Endometrium (tissue), 2 donors: ENCODE measurements around the gene PHF10.

ENCODE experiments used
- FAIRE-seq: peaks from 2 replicates; lab custom pipeline; 2012; peaks lifted over from hg19 to GRCh38; lab: Jason Lieb, UNC
- donor health status: control.
- donor health status: control.

Gene PHF10

GRCh38 chr6:169677096-169677495 is 47.2 kb downstream of the PHF10 start:
- no peak for FAIRE-seq

- FAIRE-seq: no peak
These were observed 49.3 kb downstream of the PHF10 start for GRCh38 chr6:169675011-169675410.

GRCh38 chr6:169671563-169671962 is 52.7 kb downstream of the PHF10 start:
- no peak for FAIRE-seq

- no peak for FAIRE-seq
These were observed 54.4 kb downstream of the PHF10 start for GRCh38 chr6:169669889-169670288.

- FAIRE-seq: no peak
These were observed 55.2 kb downstream of the PHF10 start for GRCh38 chr6:169669147-169669546.

GRCh38 chr6:169668203-169668847 is 56.0 kb downstream of the PHF10 start:
- FAIRE-seq: no peak

GRCh38 chr6:169667716-169668115 is 56.6 kb downstream of the PHF10 start:
- FAIRE-seq: no peak

GRCh38 chr6:169666441-169666840 is 57.9 kb downstream of the PHF10 start:
- no peak for FAIRE-seq

GRCh38 chr6:169665289-169665688 is 59.0 kb downstream of the PHF10 start:
- FAIRE-seq: no peak

- no peak for FAIRE-seq
These were observed 60.1 kb downstream of the PHF10 start for GRCh38 chr6:169664227-169664626.

- FAIRE-seq: no peak
These were observed 60.8 kb downstream of the PHF10 start for GRCh38 chr6:169663468-169663867.

GRCh38 chr6:169661391-169661756 is 62.9 kb downstream of the PHF10 start:
- FAIRE-seq: no peak

GRCh38 chr6:169660751-169661390 is 63.4 kb downstream of the PHF10 start:
- FAIRE-seq: no peak

GRCh38 chr6:169659820-169660610 is 64.3 kb downstream of the PHF10 start:
- no peak for FAIRE-seq

GRCh38 chr6:169657284-169657610 is 67.1 kb downstream of the PHF10 start:
- no peak for FAIRE-seq

- FAIRE-seq: no peak
These were observed 67.6 kb downstream of the PHF10 start for GRCh38 chr6:169656546-169657283.

GRCh38 chr6:169654598-169655391 is 69.5 kb downstream of the PHF10 start:
- FAIRE-seq: no peak
